Colon (tissue), 2 donors: ENCODE measurements around the gene GULP1.

ENCODE experiments used
- FAIRE-seq: peaks from 2 replicates; lab custom pipeline; 2012; peaks lifted over from hg19 to GRCh38; lab: Jason Lieb, UNC
- donor health status: control.
- donor health status: control.

The GULP1 gene

GRCh38 chr2:188326290-188326668 is 34.6 kb downstream of the GULP1 start:
- peak; percentile 47 for FAIRE-seq

DNA sequence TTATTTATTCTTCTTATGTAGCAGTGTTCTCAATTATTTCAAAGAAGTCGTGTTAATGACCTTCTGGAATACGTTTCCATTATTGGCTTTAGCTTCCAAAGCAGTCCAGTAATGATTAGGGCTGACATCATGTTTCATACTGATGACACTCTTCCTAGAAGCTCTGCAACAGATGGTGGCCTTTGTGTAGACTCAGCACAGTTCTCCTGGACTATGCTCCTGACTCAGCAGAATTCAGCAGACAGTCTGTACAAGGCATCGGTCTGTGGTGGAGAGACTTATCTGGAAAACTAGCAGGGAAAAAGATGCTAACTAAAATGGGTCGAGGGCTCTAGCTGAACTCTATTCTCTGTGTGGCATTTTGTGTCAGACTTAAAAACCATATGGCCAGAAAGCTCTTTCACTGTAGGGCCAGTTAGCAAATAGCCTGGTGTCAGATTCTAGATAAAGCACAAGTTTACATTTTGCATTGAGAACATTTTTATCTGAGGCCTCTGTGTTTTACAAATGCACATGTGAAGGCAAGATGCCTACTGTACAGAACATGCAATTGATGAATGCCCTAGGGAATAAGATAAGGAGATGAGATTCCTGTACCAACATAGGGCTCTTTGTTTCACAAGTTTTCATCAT is 35.1 kb downstream of the GULP1 start:
- FAIRE-seq, result no peak

- FAIRE-seq, result no peak
Measured at GRCh38 chr2:188327518-188328213, 36.0 kb downstream of the GULP1 start.

GRCh38 chr2:188328419-188328818 is 36.7 kb downstream of the GULP1 start:
- FAIRE-seq, result no peak

GRCh38 chr2:188330316-188331053 is 38.8 kb downstream of the GULP1 start:
- FAIRE-seq, result no peak

DNA sequence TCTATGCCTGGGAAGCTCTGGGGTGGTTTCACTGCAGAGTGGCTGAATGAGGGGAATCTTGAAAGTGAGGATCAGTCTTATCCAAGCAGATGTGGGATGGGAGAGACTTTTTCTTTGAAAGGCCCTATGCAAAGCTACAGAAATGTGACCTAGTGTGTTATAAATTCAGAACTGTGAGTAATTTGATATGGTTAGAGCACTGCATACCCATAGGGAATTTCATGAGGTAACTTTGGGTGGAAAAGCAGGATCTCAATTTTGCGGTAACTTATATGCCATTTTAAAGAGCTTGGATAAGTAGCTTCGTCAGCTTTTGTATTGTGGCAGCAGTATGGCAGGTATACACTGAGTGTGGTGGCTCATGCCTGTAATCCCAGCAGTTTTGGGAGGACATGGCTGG is 40.9 kb downstream of the GULP1 start:
- FAIRE-seq, result no peak

DNA sequence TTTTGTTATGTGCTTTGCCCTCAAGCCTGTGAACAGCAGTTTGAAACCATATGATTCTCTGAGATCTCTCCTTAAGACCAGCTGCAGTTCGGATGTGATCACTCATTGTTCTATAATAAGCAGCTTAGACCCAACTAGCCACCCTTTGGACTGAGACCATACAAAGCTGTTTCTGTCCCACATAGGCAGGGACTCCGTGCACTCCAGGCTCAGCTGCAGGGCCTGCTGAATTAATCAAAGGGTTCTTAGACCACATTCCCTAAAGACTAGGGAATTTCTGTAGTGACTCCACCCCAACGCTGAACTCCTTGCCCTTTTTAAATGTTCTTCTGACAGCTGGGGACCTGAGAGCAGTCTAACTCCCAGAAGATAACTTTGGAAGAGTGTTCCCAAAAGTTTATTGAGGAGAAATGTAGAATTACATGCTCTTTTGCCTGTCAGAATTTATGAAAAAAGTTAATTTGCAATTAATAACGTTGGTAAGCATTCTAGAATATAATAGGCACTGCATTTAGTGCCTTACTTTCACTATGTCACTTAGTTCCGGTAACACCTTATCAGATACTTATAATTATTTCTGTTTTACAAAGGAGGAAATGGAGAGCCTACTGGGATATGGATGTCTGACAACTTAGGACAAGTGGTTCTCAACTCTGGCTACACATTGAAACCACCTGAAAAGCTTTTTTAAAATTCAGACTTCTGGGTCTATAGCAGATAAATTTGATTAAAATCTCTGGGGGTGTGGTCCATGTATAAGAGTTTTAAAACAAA is 42.3 kb downstream of the GULP1 start:
- FAIRE-seq, result no peak

DNA sequence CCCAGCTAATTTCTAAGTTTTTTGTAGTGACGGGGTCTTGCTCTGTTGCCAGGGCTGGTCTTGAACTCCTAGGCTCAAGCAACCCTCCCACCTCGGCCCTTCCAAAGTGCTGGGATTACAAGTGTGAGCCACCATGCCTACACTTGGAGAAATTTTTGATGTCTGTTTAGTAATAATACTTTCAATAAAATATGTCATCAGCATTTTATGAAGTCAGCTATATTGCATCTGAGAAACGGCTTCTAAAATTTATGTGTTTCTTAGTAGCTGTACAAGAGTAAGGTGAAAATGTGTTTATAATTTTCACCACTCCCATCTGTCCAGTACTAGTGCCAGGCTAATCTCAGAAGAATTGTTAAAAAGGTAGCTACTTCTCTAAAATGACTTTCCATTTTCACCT is 46.8 kb downstream of the GULP1 start:
- FAIRE-seq, result no peak

GRCh38 chr2:188340257-188340656 is 48.6 kb downstream of the GULP1 start:
- no peak for FAIRE-seq

DNA sequence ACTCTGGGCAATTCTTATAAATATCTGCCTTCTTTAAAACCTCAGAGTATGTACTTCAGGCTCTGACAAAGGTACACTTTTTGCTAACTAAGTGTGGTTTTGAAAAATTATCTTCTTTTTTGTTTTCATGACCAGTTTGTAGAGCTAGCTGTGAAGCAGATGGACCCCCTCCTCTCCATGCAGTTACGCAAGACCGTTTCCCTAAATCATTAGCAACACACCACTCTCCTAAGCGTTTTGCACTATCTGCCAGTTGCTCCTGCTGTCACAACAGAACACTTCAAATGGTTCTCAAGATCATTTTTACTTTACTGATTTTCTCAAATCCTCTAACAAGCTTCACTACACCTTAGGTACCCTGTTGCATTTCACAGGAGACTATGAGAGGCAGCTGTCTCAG is 53.3 kb downstream of the GULP1 start:
- no peak for FAIRE-seq

DNA sequence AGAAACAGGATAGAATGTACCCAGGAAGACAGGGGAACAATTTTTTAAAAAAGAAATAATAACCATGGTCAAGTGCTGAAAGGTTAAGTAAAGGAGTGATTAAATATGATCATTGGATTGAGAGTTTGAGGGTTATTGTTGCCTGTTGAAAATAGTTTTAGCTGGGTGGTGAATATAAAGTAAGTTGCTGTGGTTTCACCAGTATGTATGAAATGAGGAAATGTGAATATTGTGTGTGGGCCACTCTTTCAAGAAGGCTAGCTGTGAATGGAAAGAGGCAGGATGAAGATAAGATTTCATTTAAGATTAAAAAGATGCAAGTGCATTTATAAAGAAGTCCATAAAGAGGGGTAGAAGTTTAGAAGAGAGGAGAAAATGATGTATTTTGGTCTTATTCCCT is 53.8 kb downstream of the GULP1 start:
- no peak for FAIRE-seq

DNA sequence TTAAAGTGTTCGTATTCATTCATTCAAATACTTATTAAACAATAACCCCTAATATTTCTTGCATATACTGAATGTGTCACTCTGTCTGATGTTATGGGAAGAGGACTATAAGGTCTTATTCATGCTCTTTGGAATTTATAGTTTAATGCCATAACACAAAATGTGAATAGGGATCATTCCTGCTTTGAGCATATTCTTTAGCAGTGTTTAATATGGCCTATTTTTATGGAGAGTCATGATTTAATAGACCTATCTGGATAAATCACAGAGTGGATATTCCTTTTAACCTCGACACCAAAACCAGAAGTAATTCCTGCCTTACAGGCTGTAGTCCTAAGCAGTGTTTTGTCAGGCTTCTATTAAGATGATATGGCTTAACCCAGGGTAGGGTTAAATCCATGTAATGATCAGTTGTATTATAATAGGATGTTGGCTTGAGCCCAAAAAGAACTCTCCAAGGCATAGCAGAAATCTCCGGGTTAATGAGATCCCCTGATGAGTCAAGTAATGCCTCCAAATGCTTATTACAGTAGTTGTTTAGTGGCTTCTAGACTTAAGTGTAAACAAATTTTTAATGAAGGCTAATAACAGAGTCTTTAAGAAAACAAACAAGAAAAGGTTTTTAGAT is 54.3 kb downstream of the GULP1 start:
- FAIRE-seq, result no peak

- no peak for FAIRE-seq
Measured at GRCh38 chr2:188349019-188349418, 57.3 kb downstream of the GULP1 start.

DNA sequence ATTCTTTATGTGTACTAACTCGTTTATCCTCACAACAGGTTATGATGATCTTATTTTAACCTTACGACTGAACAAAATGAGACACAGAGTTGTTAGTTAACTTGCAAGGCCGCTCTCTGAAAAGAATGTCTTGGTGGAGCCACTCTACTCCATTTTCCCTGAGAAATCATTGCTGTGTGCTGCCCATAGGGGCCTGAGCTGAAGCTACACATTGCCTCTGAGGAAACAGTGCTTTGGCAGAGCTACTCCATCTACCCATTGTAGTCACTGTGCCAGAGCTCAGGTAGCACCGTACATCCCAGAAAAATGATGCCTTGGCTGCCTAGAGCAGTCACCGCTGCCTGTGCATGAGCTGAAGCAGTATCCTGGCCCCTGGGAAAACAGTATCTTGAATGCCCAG is 61.6 kb downstream of the GULP1 start:
- no peak for FAIRE-seq

- FAIRE-seq, result no peak
Measured at GRCh38 chr2:188360485-188361263, 69.0 kb downstream of the GULP1 start.

- no peak for FAIRE-seq
Measured at GRCh38 chr2:188364033-188364630, 72.5 kb downstream of the GULP1 start.

GRCh38 chr2:188365058-188365641 is 73.5 kb downstream of the GULP1 start:
- no peak for FAIRE-seq

DNA sequence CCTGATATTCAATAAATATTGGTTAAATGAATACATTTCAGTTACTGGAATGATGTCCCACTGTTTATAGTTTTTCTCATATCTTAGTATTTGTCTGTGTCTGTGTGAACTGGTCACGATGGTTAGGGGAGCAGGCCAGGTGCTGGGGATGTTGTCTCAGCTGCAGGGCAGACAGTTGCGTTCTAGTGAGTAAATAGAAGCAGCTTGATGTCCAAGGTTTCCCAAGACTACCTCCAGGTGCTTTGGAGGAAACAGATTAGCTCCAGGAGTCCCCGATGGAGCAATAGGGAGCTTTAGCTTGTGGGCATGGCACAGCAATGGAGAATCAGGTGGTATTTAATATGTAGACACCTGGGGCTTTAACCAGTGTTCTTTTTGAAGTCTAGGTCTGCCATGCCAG is 75.5 kb downstream of the GULP1 start:
- no peak for FAIRE-seq

GRCh38 chr2:188369365-188369764 is 77.7 kb downstream of the GULP1 start:
- FAIRE-seq, result no peak

DNA sequence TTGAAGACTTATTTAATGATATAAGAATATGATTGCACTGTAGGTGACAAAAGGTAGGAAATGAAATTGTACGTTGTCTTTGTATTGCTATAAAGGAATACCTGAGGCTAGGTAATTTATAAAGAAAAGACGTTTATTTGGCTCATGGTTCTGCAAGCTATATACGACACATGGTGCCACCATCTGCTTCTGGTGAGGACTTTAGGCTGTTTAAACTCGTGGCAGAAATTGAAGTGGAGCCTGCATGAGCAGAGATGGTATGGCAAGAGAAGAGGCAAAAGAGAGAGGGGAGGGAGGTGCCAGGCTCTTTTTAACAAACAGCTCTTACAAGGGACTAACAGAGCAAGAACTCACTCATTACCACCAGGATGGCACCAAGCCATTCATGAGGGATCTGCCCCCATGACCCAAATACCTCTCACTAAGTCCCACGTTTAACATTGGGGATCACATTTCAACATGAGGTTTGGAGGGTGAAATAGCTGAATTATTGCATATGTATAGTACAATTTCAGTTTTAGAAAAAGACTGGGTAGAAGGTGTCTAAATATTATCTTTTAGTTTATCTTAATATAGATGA is 86.8 kb downstream of the GULP1 start:
- FAIRE-seq, result no peak
